Mucosa of stomach (tissue), 1 donor: ENCODE results near the gene MCF2L2.

Experiments
- H3K27me3 ChIP-seq: one replicate; pipeline ENCODE4 v1.7.0; 2013; ENCODE audit warnings: mild to moderate bottlenecking, low read length; ENCODE audit not compliant: control insufficient read depth, insufficient read depth
- H3K36me3 ChIP-seq: one replicate; pipeline ENCODE4 v1.7.0; 2013; ENCODE audit warnings: low read length; ENCODE audit not compliant: control insufficient read depth, insufficient read depth
- H3K4me1 ChIP-seq: one replicate; pipeline ENCODE4 v1.7.0; 2013; ENCODE audit warnings: mild to moderate bottlenecking, low read length; ENCODE audit not compliant: control insufficient read depth, insufficient read depth
- H3K4me3 ChIP-seq: one replicate; pipeline ENCODE4 v1.7.0; 2013; ENCODE audit warnings: low read length
- H3K9ac ChIP-seq: one replicate; pipeline ENCODE4 v1.7.0; 2013; ENCODE audit warnings: mild to moderate bottlenecking, low read length, moderate library complexity
- H3K9me3 ChIP-seq: one replicate; pipeline ENCODE4 v1.7.0; 2013; ENCODE audit warnings: mild to moderate bottlenecking, low read length, moderate library complexity; ENCODE audit not compliant: control insufficient read depth
- donor health status: Pancreatic carcinoma.

The MCF2L2 gene

DNA sequence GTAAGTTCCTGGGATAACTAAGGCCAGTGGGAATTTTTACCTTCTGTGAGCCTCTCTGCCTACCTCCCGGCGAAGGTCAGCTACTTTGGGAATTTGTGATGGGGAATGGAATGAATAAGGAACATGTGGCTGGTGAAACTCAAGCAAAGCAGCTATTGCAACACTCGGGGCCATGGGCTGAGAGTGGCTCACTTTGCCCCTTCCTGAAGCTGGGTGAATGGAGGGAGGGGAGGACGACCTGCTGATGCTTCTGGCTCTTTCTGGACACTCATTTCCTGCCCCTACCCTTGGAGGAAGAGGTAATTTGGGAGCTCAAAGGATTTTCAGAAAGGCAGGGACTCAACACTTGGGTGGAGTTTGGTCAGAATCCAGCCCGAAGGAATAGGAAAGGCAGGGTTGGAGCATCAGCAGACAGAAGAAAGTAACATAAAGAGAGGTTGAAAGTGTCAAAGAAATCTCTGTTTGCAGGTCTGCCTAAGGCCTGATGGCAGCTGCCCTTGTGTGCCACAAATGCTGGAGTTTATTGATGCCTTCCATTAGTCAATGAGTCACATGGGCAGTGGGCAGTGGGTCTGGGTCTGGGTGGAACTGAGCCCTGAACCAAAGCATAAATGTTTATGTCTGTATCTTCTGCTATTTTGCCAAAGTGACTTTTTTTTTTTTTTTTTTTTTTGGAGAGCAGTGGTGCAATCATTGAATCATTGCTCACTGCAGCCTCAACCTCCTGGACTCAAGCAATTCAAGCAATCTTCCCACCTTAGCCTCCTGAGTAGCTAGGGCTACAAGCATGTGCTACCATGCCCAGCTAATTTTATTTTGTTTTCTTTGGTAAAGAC, 278.3 kb downstream of the MCF2L2 start:
- Histone ChIP-seq H3K27me3 (no peaks in the 10 kb centered on the region), H3K4me3 (no peak overlapping the region), H3K9ac (no peak overlapping the region), H3K9me3 (no peaks in the 10 kb centered on the region), H3K36me3 (no peaks in the 10 kb centered on the region), H3K4me1 (no peaks in the 10 kb centered on the region)

DNA sequence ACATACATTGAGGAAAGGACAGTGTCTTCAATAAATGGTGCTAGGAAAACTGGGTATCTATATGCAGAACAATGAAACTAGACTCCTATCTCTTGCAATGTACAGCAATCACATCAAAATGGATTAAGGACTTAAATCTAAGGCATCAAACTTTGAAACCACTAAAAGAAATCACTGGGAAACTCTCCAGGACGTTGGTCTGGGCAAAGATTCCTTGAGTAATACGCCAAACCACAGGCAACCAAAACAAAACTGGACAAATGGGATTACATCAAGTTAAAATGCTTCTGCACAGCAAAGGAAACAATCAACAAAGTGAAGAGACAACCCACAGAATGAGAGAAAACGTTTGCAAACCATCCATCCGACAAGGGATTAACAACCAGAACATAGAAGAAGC, 280.4 kb downstream of the MCF2L2 start:
- Histone ChIP-seq H3K4me1 (no peaks in the 10 kb centered on the region), H3K4me3 (no peak overlapping the region), H3K9ac (no peak overlapping the region), H3K27me3 (no peaks in the 10 kb centered on the region), H3K9me3 (no peaks in the 10 kb centered on the region), H3K36me3 (no peaks in the 10 kb centered on the region)

GRCh38 chr3:183144363-183144762, 284.1 kb downstream of the MCF2L2 start:
- no peaks in the 10 kb centered on the region for H3K27me3 ChIP-seq
- no peaks in the 10 kb centered on the region for H3K4me1 ChIP-seq
- no peak overlapping the region for H3K4me3 ChIP-seq
- H3K36me3 ChIP-seq, result no peaks in the 10 kb centered on the region
- H3K9me3 ChIP-seq, result no peaks in the 10 kb centered on the region
- no peak overlapping the region for H3K9ac ChIP-seq

DNA sequence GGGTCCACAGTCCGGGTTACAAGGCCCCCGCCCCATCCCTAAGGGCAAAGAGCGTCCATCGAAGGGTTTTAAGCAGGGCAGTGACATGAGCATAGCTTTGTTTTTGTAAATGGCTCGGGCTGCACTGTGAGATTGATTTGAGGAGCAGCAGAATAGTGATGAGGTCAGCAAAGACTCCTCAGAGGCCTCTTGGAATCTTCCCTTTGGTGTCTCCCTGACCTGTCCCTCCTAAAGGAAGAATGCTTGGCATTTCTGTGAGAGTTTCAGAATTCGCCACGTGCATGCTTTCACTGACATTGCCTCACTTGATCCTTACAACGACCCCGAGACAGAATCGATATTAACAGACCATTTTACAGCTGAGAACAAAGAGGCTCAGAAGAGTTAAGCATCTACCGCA, 286.2 kb downstream of the MCF2L2 start:
- no peaks in the 10 kb centered on the region for H3K27me3 ChIP-seq
- no peak overlapping the region for H3K4me3 ChIP-seq
- H3K9ac ChIP-seq, result no peak overlapping the region
- H3K9me3 ChIP-seq, result no peaks in the 10 kb centered on the region
- H3K4me1 ChIP-seq, result no peaks in the 10 kb centered on the region
- no peaks in the 10 kb centered on the region for H3K36me3 ChIP-seq

GRCh38 chr3:183134844-183135243, 293.6 kb downstream of the MCF2L2 start:
- no peaks in the 10 kb centered on the region for H3K4me1 ChIP-seq
- no peaks in the 10 kb centered on the region for H3K36me3 ChIP-seq
- H3K27me3 ChIP-seq, result no peaks in the 10 kb centered on the region
- no peaks in the 10 kb centered on the region for H3K9me3 ChIP-seq
- H3K9ac ChIP-seq, result no peak overlapping the region
- H3K4me3 ChIP-seq, result no peak overlapping the region

GRCh38 chr3:183132409-183132808, 296.0 kb downstream of the MCF2L2 start:
- no peaks in the 10 kb centered on the region for H3K4me1 ChIP-seq
- no peak overlapping the region for H3K9ac ChIP-seq
- no peaks in the 10 kb centered on the region for H3K27me3 ChIP-seq
- H3K9me3 ChIP-seq, result no peaks in the 10 kb centered on the region
- H3K36me3 ChIP-seq, result no peaks in the 10 kb centered on the region
- H3K4me3 ChIP-seq, result no peak overlapping the region

DNA sequence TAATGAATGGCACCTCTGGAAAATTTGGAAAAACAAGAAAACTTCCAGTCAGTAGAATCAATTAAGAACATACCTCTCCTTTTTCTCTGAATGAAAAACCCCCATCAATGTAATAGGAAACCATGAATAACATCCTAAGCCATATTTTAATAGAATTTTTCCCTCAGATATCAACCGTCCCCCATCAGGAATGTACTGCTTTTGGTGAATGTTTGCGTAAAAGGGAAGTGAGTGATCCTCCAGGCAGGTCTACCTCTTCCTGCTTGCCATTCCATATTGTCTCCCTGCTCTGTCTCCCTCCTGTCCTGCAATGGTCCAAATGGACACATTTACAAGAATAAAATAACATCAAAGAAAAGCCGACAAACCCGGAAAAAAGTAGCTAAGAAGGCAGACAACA, 296.7 kb downstream of the MCF2L2 start:
- Histone ChIP-seq H3K9ac (no peak overlapping the region), H3K36me3 (no peaks in the 10 kb centered on the region), H3K27me3 (no peaks in the 10 kb centered on the region), H3K4me1 (no peaks in the 10 kb centered on the region), H3K4me3 (no peak overlapping the region), H3K9me3 (no peaks in the 10 kb centered on the region)

DNA sequence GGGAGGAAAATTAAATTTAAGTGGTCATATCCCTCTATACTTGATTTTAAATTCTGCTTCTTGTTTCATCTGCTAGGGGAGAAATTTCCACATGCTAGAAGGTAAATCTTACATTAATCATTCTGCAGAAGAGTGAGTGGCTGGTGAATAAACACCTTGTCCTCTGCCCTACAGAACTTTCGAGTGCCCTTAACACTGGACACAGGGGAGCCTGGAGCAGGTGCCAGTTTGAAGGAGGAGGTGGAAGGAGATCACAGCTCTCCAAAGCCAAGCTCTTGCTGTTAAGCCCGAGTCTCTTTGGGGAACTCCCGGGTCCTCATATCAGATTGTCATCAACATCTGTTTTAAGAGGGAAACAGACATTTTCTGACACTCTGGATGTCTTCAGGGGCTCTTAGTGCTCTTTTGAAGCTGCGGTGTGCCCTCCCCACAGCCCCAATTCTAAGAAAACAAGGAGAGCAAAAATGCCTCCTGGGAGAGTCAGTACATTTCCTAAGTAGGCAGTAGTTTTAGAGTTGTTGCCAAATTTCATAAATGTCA, 297.2 kb downstream of the MCF2L2 start:
- no peaks in the 10 kb centered on the region for H3K36me3 ChIP-seq
- no peak overlapping the region for H3K4me3 ChIP-seq
- no peaks in the 10 kb centered on the region for H3K9me3 ChIP-seq
- H3K27me3 ChIP-seq, result no peaks in the 10 kb centered on the region
- no peaks in the 10 kb centered on the region for H3K4me1 ChIP-seq
- no peak overlapping the region for H3K9ac ChIP-seq

- no peaks in the 10 kb centered on the region for H3K4me1 ChIP-seq
- H3K9ac ChIP-seq, result no peak overlapping the region
- H3K36me3 ChIP-seq, result no peaks in the 10 kb centered on the region
- no peaks in the 10 kb centered on the region for H3K9me3 ChIP-seq
- H3K27me3 ChIP-seq, result no peaks in the 10 kb centered on the region
- no peak overlapping the region for H3K4me3 ChIP-seq
These were observed 299.2 kb downstream of the MCF2L2 start for GRCh38 chr3:183129243-183129642.

DNA sequence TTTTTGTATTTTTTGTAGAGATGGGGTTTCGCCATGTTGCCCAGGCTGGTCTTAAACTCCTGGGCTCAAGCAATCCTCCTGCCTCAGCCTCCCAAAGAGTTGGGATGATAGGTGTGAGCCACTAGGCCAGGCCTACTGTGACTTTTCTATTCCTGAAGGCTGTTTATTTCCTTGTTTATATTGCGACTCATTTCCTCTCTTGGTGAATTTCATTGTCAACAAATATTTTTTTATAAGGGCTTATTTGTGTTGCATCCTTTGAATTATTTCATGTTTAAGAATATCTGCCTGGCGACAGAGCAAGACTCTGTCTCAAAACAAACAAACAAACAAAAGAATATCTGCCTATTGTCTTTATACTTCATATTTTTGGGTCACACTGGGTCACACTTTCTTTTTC, 299.7 kb downstream of the MCF2L2 start:
- no peaks in the 10 kb centered on the region for H3K4me1 ChIP-seq
- H3K9me3 ChIP-seq, result no peaks in the 10 kb centered on the region
- H3K36me3 ChIP-seq, result no peaks in the 10 kb centered on the region
- no peaks in the 10 kb centered on the region for H3K27me3 ChIP-seq
- no peak overlapping the region for H3K9ac ChIP-seq
- no peak overlapping the region for H3K4me3 ChIP-seq
